HUES48 (cell line): ENCODE results near the gene PRR14L.
"Not testable (repeated sequence)": the region's sequence is repeated elsewhere in the genome, so short reads cannot be mapped to it uniquely, and the experiment has no call there.

Experiments used
- H3K27ac ChIP-seq: one replicate; pipeline ENCODE4 v1.7.0; 2013; ENCODE audit warnings: low read depth, low read length, inconsistent platforms
- H3K27me3 ChIP-seq: 2 replicates; pipeline ENCODE4 v1.6.1; 2013; ENCODE audit warnings: mild to moderate bottlenecking, low read length; ENCODE audit not compliant: control insufficient read depth, insufficient read depth
- H3K36me3 ChIP-seq: 2 replicates; pipeline ENCODE4 v1.6.1; 2013; ENCODE audit warnings: low read length; ENCODE audit not compliant: control insufficient read depth, insufficient read depth
- H3K4me1 ChIP-seq: 2 replicates; pipeline ENCODE4 v1.6.1; 2013; ENCODE audit warnings: mild to moderate bottlenecking, low read length; ENCODE audit not compliant: control insufficient read depth, insufficient read depth
- H3K4me3 ChIP-seq: 2 replicates; pipeline ENCODE4 v1.5.1; 2013; ENCODE audit warnings: mild to moderate bottlenecking, low read depth, low read length
- H3K9ac ChIP-seq: 2 replicates; pipeline ENCODE4 v1.6.1; 2013; ENCODE audit warnings: mild to moderate bottlenecking, low read depth, low read length, moderate library complexity
- H3K9me3 ChIP-seq: 2 replicates; pipeline ENCODE4 v1.6.1; 2013; ENCODE audit warnings: low read length; ENCODE audit not compliant: control insufficient read depth, insufficient read depth

The PRR14L gene

DNA sequence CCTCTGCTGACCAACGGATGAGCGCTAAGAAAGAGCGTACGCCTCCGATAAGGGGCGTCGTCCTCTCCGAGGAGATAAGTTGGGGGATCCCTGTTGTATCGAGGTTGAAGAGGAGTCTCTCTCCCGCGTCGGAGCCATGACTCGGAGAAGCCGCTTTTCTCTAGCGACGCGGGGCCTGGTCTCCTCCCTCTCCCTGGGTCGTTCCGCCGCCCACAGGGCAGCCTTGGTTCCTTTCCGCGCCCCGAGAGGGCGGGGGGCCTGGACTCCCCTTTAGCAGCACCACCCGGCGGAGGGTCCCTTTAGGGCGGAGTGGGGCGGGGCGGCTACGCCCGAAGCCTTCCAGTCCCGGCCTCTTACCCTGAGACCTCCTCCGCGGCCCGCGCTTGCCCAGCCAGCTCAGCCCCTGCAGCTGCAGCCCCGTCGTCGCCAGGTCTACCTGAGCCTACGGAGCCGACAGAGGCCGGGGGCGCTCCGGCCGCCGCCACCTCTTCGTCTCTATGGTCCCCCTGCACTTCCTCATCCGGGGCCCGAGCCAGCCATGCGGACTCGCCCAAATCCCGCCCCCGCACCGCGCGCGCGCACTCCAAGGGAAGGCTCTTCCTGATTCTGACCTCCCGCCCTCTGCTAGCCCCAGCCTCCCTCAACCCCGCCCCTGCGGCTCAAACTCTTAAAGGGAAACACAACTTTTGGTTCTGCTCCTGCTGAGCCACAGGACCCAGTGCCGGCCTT is at the start of gene PRR14L:
PRR14L (minus strand) TSS at position 497 of the 729 bp plus-strand sequence. CDS start 11,272 bp downstream, outside the sequence.
- Histone ChIP-seq H3K9ac (peak within 1 kb of the TSS; percentile 91), H3K27me3 (no peaks in the 10 kb centered on the region), H3K4me1 (peaks cover 32% of the 10 kb centered on the region), H3K9me3 (no peaks in the 10 kb centered on the region), H3K36me3 (peaks cover 10% of the 10 kb centered on the region), H3K4me3 (peak within 1 kb of the TSS; percentile 94), H3K27ac (peak within 1 kb of the TSS; percentile 99)

GRCh38 chr22:31799358-31799757 is 49.4 kb upstream of the PRR14L start:
- not testable (repeated sequence) for H3K27ac ChIP-seq, H3K9ac ChIP-seq, H3K9me3 ChIP-seq, H3K4me3 ChIP-seq, H3K4me1 ChIP-seq, H3K27me3 ChIP-seq
- H3K36me3 ChIP-seq: peaks cover 49% of the 10 kb centered on the region

DNA sequence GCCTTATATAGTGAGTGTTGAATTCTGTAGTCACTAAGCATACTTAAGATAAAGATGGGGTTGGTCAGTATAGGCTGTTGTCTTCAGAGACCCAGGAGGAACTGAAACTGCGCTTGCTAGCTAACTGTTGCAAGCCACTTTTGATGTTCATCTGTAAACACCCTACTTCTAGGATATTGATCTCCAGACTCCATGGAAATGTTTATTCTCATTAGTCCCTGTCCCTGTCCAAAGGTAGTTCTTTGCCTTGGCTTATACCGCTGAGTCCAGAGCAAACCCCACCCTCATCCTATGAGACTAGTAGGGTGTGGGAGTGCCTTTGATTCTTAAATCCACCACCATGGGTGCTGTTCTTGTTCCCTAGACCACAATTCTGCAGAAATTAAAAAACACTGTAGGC is 40.3 kb upstream of the PRR14L start:
- Histone ChIP-seq H3K4me1 (no peaks in the 10 kb centered on the region), H3K27ac (no peak overlapping the region), H3K27me3 (no peaks in the 10 kb centered on the region), H3K9me3 (no peaks in the 10 kb centered on the region), H3K36me3 (peaks cover 22% of the 10 kb centered on the region; the same call in 1 of the 2 replicates), H3K4me3 (no peak overlapping the region), H3K9ac (no peak overlapping the region)

GRCh38 chr22:31789803-31790202 is 39.9 kb upstream of the PRR14L start:
- H3K4me1 ChIP-seq: no peaks in the 10 kb centered on the region
- H3K27ac ChIP-seq: no peak overlapping the region
- no peaks in the 10 kb centered on the region for H3K27me3 ChIP-seq
- no peak overlapping the region for H3K9ac ChIP-seq
- peaks cover 27% of the 10 kb centered on the region; the same call in 1 of the 2 replicates for H3K36me3 ChIP-seq
- H3K4me3 ChIP-seq: no peak overlapping the region
- no peaks in the 10 kb centered on the region for H3K9me3 ChIP-seq

GRCh38 chr22:31776231-31776630 is 26.3 kb upstream of the PRR14L start:
- Histone ChIP-seq H3K4me3 (no peak overlapping the region), H3K4me1 (no peaks in the 10 kb centered on the region), H3K36me3 (peaks cover 58% of the 10 kb centered on the region), H3K27me3 (no peaks in the 10 kb centered on the region), H3K27ac (no peak overlapping the region), H3K9me3 (no peaks in the 10 kb centered on the region), H3K9ac (no peak overlapping the region)

DNA sequence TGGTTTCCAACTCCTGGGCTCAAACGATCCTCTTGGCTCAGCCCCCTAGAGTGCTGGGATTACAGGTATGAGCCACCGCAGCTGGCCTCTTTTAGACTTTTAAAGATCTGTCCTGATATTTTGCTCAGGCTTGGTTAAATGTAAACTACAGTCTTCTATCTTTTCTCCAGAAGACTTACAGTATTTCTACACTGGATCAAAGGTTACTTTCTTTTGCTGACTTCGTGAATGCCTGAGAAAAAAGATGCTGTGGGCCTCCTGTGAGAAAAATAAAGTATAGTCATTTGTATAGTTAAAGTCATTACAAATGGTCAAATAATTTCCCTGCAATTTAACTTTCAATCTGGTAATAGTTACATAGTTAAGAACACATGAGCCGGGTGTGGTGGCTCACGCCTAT is 23.5 kb upstream of the PRR14L start:
- no peak overlapping the region for H3K27ac ChIP-seq
- H3K27me3 ChIP-seq: no peaks in the 10 kb centered on the region
- no peaks in the 10 kb centered on the region for H3K4me1 ChIP-seq
- H3K9me3 ChIP-seq: no peaks in the 10 kb centered on the region
- no peak overlapping the region for H3K9ac ChIP-seq
- peaks cover 51% of the 10 kb centered on the region for H3K36me3 ChIP-seq
- no peak overlapping the region for H3K4me3 ChIP-seq

GRCh38 chr22:31768422-31769059 is 18.6 kb upstream of the PRR14L start:
- H3K27ac ChIP-seq: no peak overlapping the region
- H3K4me1 ChIP-seq: no peaks in the 10 kb centered on the region
- H3K9ac ChIP-seq: no peak overlapping the region
- no peaks in the 10 kb centered on the region for H3K9me3 ChIP-seq
- peaks cover 55% of the 10 kb centered on the region for H3K36me3 ChIP-seq
- no peaks in the 10 kb centered on the region for H3K27me3 ChIP-seq
- H3K4me3 ChIP-seq: no peak overlapping the region

GRCh38 chr22:31764785-31765184 is 14.9 kb upstream of the PRR14L start:
- Histone ChIP-seq H3K27ac (no peak overlapping the region), H3K4me1 (no peaks in the 10 kb centered on the region), H3K9ac (no peak overlapping the region), H3K27me3 (no peaks in the 10 kb centered on the region), H3K9me3 (no peaks in the 10 kb centered on the region), H3K36me3 (peaks cover 52% of the 10 kb centered on the region), H3K4me3 (no peak overlapping the region)

GRCh38 chr22:31758860-31759259 is 8.9 kb upstream of the PRR14L start:
- not testable (repeated sequence) for H3K27me3 ChIP-seq, H3K27ac ChIP-seq, H3K9me3 ChIP-seq, H3K4me1 ChIP-seq, H3K9ac ChIP-seq, H3K4me3 ChIP-seq
- H3K36me3 ChIP-seq: peaks cover 24% of the 10 kb centered on the region

- Histone ChIP-seq H3K4me3 (no peak overlapping the region), H3K9me3 (no peaks in the 10 kb centered on the region), H3K27ac (no peak overlapping the region), H3K4me1 (peaks cover 12% of the 10 kb centered on the region), H3K27me3 (no peaks in the 10 kb centered on the region), H3K9ac (no peak overlapping the region), H3K36me3 (peaks cover 24% of the 10 kb centered on the region)
Observed at GRCh38 chr22:31757265-31757664, 7.3 kb upstream of the PRR14L start.

DNA sequence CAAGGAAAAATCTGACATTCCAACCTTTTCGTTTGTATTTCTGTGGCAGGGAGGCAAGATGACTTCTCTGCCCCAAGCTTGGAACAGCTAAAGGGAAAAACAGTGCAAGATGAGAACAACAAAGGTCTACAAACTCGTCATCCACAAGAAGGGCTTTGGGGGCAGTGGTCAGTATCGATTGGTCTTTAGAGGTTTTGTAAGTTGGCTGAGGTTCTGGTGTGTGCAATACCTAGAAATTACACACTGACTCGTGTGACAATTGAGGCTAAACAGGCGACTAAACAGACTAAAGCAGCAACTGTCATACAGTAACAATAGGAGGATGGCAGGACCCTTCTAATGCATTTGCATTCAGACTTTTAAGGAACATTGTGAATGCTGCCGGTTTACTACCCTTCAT is 4.9 kb upstream of the PRR14L start:
- Histone ChIP-seq H3K27me3 (no peaks in the 10 kb centered on the region), H3K27ac (peak overlapping the region; percentile 48), H3K9ac (no peak overlapping the region), H3K4me3 (peak overlapping the region; percentile 85), H3K36me3 (peaks cover 11% of the 10 kb centered on the region), H3K9me3 (no peaks in the 10 kb centered on the region), H3K4me1 (peaks cover 19% of the 10 kb centered on the region)
